H1 (cell line): ENCODE measurements around the gene DNER. TPM values are rescaled to one million over a fixed set of nuclear protein-coding genes. Genes with fewer than 3 reads are reported as not detected.

ENCODE experiments used
- CBX8 ChIP-seq: fragments of 300-800, 300-1000 bp; sonication (generic); IDR thresholded peaks from 2 replicates; pipeline ENCODE4 v1.7.1; 2016; ENCODE audit warnings: low read depth, low read length, borderline replicate concordance
- CHD7 ChIP-seq: fragments of 300-600 bp; sonication (generic); IDR thresholded peaks from 2 replicates; pipeline ENCODE4 v1.7.1; 2012; ENCODE audit warnings: low read length, moderate library complexity, mild to moderate bottlenecking, inconsistent platforms; ENCODE audit not compliant: insufficient replicate concordance
- JUN ChIP-seq: IDR thresholded peaks from 2 replicates; pipeline ENCODE4 v1.6.1; 2011; ENCODE audit warnings: low read depth, mild to moderate bottlenecking, improper control_type of control experiment, low read length
- KDM4A ChIP-seq: IDR thresholded peaks from one replicate; pipeline ENCODE4 v1.7.1; 2012; ENCODE audit warnings: low read depth, mild to moderate bottlenecking, moderate library complexity, low read length, inconsistent platforms; ENCODE audit not compliant: severe bottlenecking
- RBBP5 ChIP-seq: IDR thresholded peaks from 2 replicates; pipeline ENCODE4 v1.7.1; 2012; ENCODE audit warnings: low read depth, mild to moderate bottlenecking, inconsistent platforms, low read length, moderate library complexity, borderline replicate concordance
- RXRA ChIP-seq: IDR thresholded peaks from 2 replicates; pipeline ENCODE4 v1.6.1; 2011; ENCODE audit warnings: low read depth, mild to moderate bottlenecking, low read length, moderate library complexity; ENCODE audit not compliant: insufficient read depth
- TAF1 ChIP-seq: IDR thresholded peaks from 2 replicates; pipeline ENCODE4 v1.6.1; 2011; ENCODE audit warnings: mild to moderate bottlenecking, low read depth, low read length
- ZNF274 ChIP-seq: IDR thresholded peaks from 2 replicates; pipeline ENCODE4 v1.7.0; 2012; ENCODE audit warnings: low read length, borderline replicate concordance; ENCODE audit errors: extremely low read depth
- polyA plus RNA-seq, 7 experiments: library from polyadenylated mRNA; depleted of rRNA in 3 of 7; stranded (reverse) in 5 of 7; unstranded in 2 of 7; fragments of >200 nt in 5 of 7; fragments of 200-250 nt in 2 of 7; gene quantifications; 1 replicate in 5 of 7; 2 replicates in 1 of 7; 4 replicates in 1 of 7; pipeline versions ENCODE4 v1.2.1 to v1.2.3, GENCODE V29; 2011 to 2013; ENCODE audit warnings: missing spikeins in 2 of 7, mixed read lengths in 2 of 7
- total RNA-seq: library from RNA; stranded (reverse); fragmentation: NEBNext Ultra II Directional; extraction: Animal tissue kit (Norgen Biotek cat#: 25700); gene quantifications from 2 replicates; pipeline ENCODE4 v1.2.1, GENCODE V29; 2021

The DNER gene
- total and polyA plus RNA-seq, 2 of the 8 experiments (the other 6 are each of a cell fraction or from before 2014, with no cell fraction given), result 6.8 to 16.3 TPM

- TF ChIP-seq CHD7, result no peak
- no peak for TF ChIP-seq ZNF274
- no peak for TF ChIP-seq KDM4A
- TF ChIP-seq TAF1, result no peak
- TF ChIP-seq RXRA, result no peak
- TF ChIP-seq JUN, result no peak
- TF ChIP-seq CBX8, result no peak
- TF ChIP-seq RBBP5, result no peak
Measured at GRCh38 chr2:229559986-229560385, 154.4 kb downstream of the DNER start (continued).
